Stimulated activated CD8-positive, alpha-beta memory T cell treated with anti-CD3 and anti-CD28 coated beads, Interleukin-2, amount 100 ng/mL, for 1 hour (primary cell): ENCODE measurements around the gene WFDC5.
"Not testable (repeated sequence)": the region's sequence is repeated elsewhere in the genome, so short reads cannot be mapped to it uniquely, and the experiment has no call there.

Experiments
- DNase-seq, 2 donors: peaks; one replicate each; pipeline ENCODE4 v3.0.0-alpha.2; 2020; ENCODE audit warnings: low read depth in 2 of 2

WFDC5 gene

GRCh38 chr20:45114465-45115385, at the start of gene WFDC5:
TSS of gene WFDC5 (minus strand) at chr20:45115174. CDS start at chr20:45115083, 91 bp downstream.
- no peak for DNase-seq

GRCh38 chr20:45163083-45163803, 48.3 kb upstream of the WFDC5 start:
- no peak for DNase-seq

- no peak for DNase-seq
Observed at GRCh38 chr20:45157962-45158361, 43.0 kb upstream of the WFDC5 start.

- no peak for DNase-seq
Observed at GRCh38 chr20:45156713-45157112, 41.7 kb upstream of the WFDC5 start.

- not testable (repeated sequence) for DNase-seq
Observed at GRCh38 chr20:45154794-45155193, 39.8 kb upstream of the WFDC5 start.

GRCh38 chr20:45154183-45154582, 39.2 kb upstream of the WFDC5 start:
- no peak for DNase-seq

- no peak for DNase-seq
Observed at GRCh38 chr20:45153752-45154151, 38.8 kb upstream of the WFDC5 start.

GRCh38 chr20:45153147-45153546, 38.2 kb upstream of the WFDC5 start:
- no peak for DNase-seq

GRCh38 chr20:45152405-45152804, 37.4 kb upstream of the WFDC5 start:
- DNase-seq = no peak

- DNase-seq = no peak
Observed at GRCh38 chr20:45149062-45149461, 34.1 kb upstream of the WFDC5 start.

GRCh38 chr20:45140836-45141235, 25.9 kb upstream of the WFDC5 start:
- DNase-seq = no peak

- DNase-seq = not testable (repeated sequence)
Observed at GRCh38 chr20:45139733-45140375, 24.9 kb upstream of the WFDC5 start.

- DNase-seq = peak in 1 of 2 donors; percentile 2
Observed at GRCh38 chr20:45138561-45139300, 23.8 kb upstream of the WFDC5 start.

- DNase-seq = no peak
Observed at GRCh38 chr20:45136911-45137310, 21.9 kb upstream of the WFDC5 start.

GRCh38 chr20:45128099-45128498, 13.1 kb upstream of the WFDC5 start:
- DNase-seq = no peak

GRCh38 chr20:45124365-45124764, 9.4 kb upstream of the WFDC5 start, which contains the start of gene WFDC12:
TSS of gene WFDC12 (minus strand) at chr20:45124465. CDS start at chr20:45124447, 18 bp downstream.
- no peak for DNase-seq

GRCh38 chr20:45121388-45121787, 6.4 kb upstream of the WFDC5 start:
- DNase-seq = no peak

- DNase-seq = no peak
Observed at GRCh38 chr20:45119556-45120266, 4.7 kb upstream of the WFDC5 start.

GRCh38 chr20:45118028-45118427, 3.1 kb upstream of the WFDC5 start:
- no peak for DNase-seq

GRCh38 chr20:45117581-45117980, 2.6 kb upstream of the WFDC5 start:
- no peak for DNase-seq

- DNase-seq = no peak
Observed at GRCh38 chr20:45115829-45116228, 855 bp upstream of the WFDC5 start.
